SH-SY5Y (cell line): ENCODE data around the gene SUSD3.

Source experiments
- GATA2 ChIP-seq: IDR thresholded peaks from 2 replicates; pipeline ENCODE4 v1.6.1; 2011; ENCODE audit warnings: mild to moderate bottlenecking, low read depth, low read length
- GATA3 ChIP-seq: IDR thresholded peaks from 2 replicates; pipeline ENCODE4 v1.6.1; 2011; ENCODE audit warnings: low read depth, mild to moderate bottlenecking, low read length, moderate library complexity

DNA sequence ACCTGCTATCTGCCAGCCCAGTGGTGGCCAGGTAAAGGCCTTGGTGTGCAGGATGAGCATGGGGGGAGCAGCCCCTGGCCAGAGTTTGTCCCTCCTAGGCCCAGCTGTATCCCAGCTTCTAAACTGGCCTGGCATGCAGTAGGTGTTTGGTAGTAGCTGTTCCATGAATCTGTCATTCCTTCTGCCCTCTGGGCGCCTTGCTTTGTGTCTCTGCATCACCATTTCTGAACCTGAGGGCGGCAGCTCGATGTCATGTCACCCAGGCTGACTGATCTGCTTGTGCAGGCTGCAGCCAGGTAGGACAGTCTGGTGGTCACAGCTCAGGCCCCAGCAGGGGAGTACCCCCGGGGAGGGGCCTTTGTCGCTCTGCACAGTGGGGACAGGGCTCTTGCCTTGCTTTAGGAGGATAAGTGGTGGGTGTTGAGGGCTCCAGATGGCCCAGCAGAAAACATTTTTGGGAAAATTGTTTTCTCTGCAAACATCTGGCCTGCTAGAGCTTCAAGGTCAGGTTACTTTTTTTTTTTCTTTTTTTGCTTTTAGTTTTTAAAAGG, 4.6 kb upstream of the SUSD3 start:
- TF ChIP-seq GATA3: no peak
- no peak for TF ChIP-seq GATA2
